Activated CD4-positive, alpha-beta memory T cell treated with anti-CD3 and anti-CD28 coated beads for 36 hours (primary cell): ENCODE results near the gene CCDC127. TPM values are rescaled to one million over a fixed set of nuclear protein-coding genes. Genes with fewer than 3 reads are reported as not detected.

Experiments
- CTCF ChIA-PET: fragments of 350-600 bp; sonication (Branson Sonifier 250); formaldehyde crosslinking; loops from one replicate; lab custom pipeline; 2021; ENCODE audit warnings: antibody characterized with exemption, inconsistent platforms; lab: Charles Lee
- POLR2A ChIA-PET: fragments of 350-600 bp; sonication (Branson Sonifier 250); formaldehyde crosslinking; loops from one replicate; lab custom pipeline; 2021; ENCODE audit warnings: antibody characterized with exemption; lab: Charles Lee
- DNase-seq: peaks from one replicate; pipeline ENCODE4 v3.0.0-alpha.2; 2020
- H3K27ac Mint-ChIP-seq: one replicate; pipeline ENCODE4 v1.8.0; 2021; ENCODE audit warnings: mixed read lengths
- H3K27me3 Mint-ChIP-seq: one replicate; pipeline ENCODE4 v1.8.0; 2021; ENCODE audit warnings: mixed read lengths
- H3K36me3 Mint-ChIP-seq: one replicate; pipeline ENCODE4 v1.8.0; 2021; ENCODE audit warnings: mixed read lengths
- H3K4me1 Mint-ChIP-seq: one replicate; pipeline ENCODE4 v1.8.0; 2021; ENCODE audit warnings: low read depth, mixed read lengths
- H3K4me3 Mint-ChIP-seq: one replicate; pipeline ENCODE4 v1.8.0; 2021; ENCODE audit warnings: mild to moderate bottlenecking, mixed read lengths
- H3K9me3 Mint-ChIP-seq: one replicate; pipeline ENCODE4 v1.8.0; 2021; ENCODE audit warnings: mixed read lengths
- intact Hi-C: fragments of 100-400 bp; cut with micrococcal nuclease; formaldehyde crosslinking; loops from one replicate; pipeline ENCODE4 v1.15.1; 2023
- total RNA-seq, 2 experiments: library from RNA; stranded (reverse); gene quantifications; one replicate each; pipeline ENCODE4 v1.2.3, GENCODE V29; 2021

The CCDC127 gene
- total RNA-seq, 2 experiments from 2014 or later = 4.3 to 5.0 TPM

- H3K27me3 Mint-ChIP-seq = peaks cover 3% of the 10 kb centered on the region
- intact Hi-C loops = no loop called here
- POLR2A ChIA-PET = no interaction called here
Observed at GRCh38 chr5:191036-191948, 26.7 kb downstream of the CCDC127 start, which contains the start of gene LRRC14B. LRRC14B (plus strand) TSS chr5:191495; CDS start chr5:191539, 44 bp downstream.

GRCh38 chr5:190366-191035 is 27.5 kb downstream of the CCDC127 start:
- Mint-ChIP-seq H3K27me3 (peaks cover 3% of the 10 kb centered on the region), H3K36me3 (no peaks in the 10 kb centered on the region), H3K4me3 (no peak overlapping the region), H3K27ac (no peak overlapping the region), H3K9me3 (no peaks in the 10 kb centered on the region), H3K4me1 (peaks cover 6% of the 10 kb centered on the region)
- CTCF ChIA-PET = interaction anchor here (1.4 kb wide), 1 partner anchor 256 kb away, joined by 6 read pairs; no protein-coding TSS in a partner anchor
- POLR2A ChIA-PET = no interaction called here
- DNase-seq = no peak
- intact Hi-C loops = no loop called here

More at GRCh38 chr5:191036-191948, 26.7 kb downstream of the CCDC127 start, which contains the start of gene LRRC14B:
- Mint-ChIP-seq H3K27ac (no peak within 1 kb of the TSS), H3K4me1 (peaks cover 6% of the 10 kb centered on the region), H3K36me3 (no peaks in the 10 kb centered on the region), H3K9me3 (no peaks in the 10 kb centered on the region), H3K4me3 (no peak within 1 kb of the TSS)
- DNase-seq = no peak
- CTCF ChIA-PET = interaction anchor here (1.4 kb wide), 1 partner anchor 255 kb away, joined by 6 read pairs; no protein-coding TSS in a partner anchor

- Mint-ChIP-seq H3K36me3 (no peaks in the 10 kb centered on the region), H3K9me3 (no peaks in the 10 kb centered on the region), H3K4me1 (peaks cover 6% of the 10 kb centered on the region), H3K4me3 (no peak overlapping the region), H3K27ac (no peak overlapping the region), H3K27me3 (peaks cover 3% of the 10 kb centered on the region)
- CTCF ChIA-PET = interaction anchor here (1.4 kb wide), 1 partner anchor 256 kb away, joined by 6 read pairs; no protein-coding TSS in a partner anchor
- intact Hi-C loops = loop anchor here (2.0 to 5.0 kb wide), 2 partner anchors 29 to 237 kb away; partner anchors contain the start of genes CCDC127 and SDHA
- DNase-seq = no peak
- POLR2A ChIA-PET = no interaction called here
Observed at GRCh38 chr5:189976-190365, 28.0 kb downstream of the CCDC127 start.

GRCh38 chr5:189486-189885 is 28.5 kb downstream of the CCDC127 start:
- DNase-seq = no peak
- Mint-ChIP-seq H3K36me3 (no peaks in the 10 kb centered on the region), H3K4me3 (no peak overlapping the region), H3K27me3 (peaks cover 3% of the 10 kb centered on the region), H3K4me1 (peaks cover 6% of the 10 kb centered on the region), H3K9me3 (no peaks in the 10 kb centered on the region), H3K27ac (no peak overlapping the region)
- CTCF ChIA-PET = no interaction called here
- intact Hi-C loops = loop anchor here (2.0 to 5.0 kb wide), 2 partner anchors 29 to 238 kb away; partner anchors contain the start of genes CCDC127 and SDHA
- POLR2A ChIA-PET = no interaction called here

GRCh38 chr5:188488-189481 is 29.2 kb downstream of the CCDC127 start:
- ChIA-PET CTCF (interaction anchor here (0.7 to 1.8 kb wide), 20 partner anchors 8 to 243 kb away, joined by 3 to 20 read pairs (median 4); partner anchors contain the start of genes AHRR, CCDC127 and SDHA), POLR2A (interaction anchor here (0.5 to 1.5 kb wide), 2 partner anchors 31 to 230 kb away, joined by 3 to 4 read pairs; no protein-coding TSS in a partner anchor)
- peak; percentile 93 for DNase-seq
- Mint-ChIP-seq H3K9me3 (no peaks in the 10 kb centered on the region), H3K4me3 (no peak overlapping the region), H3K27me3 (peaks cover 3% of the 10 kb centered on the region), H3K36me3 (no peaks in the 10 kb centered on the region), H3K27ac (peak overlapping the region; percentile 19), H3K4me1 (peaks cover 6% of the 10 kb centered on the region)
- intact Hi-C loops = loop anchor here (2.0 to 5.0 kb wide), 2 partner anchors 30 to 239 kb away; partner anchors contain the start of genes CCDC127 and SDHA

GRCh38 chr5:187617-188451 is 30.1 kb downstream of the CCDC127 start:
- ChIA-PET CTCF (interaction anchor here (0.7 to 1.8 kb wide), 20 partner anchors 7 to 244 kb away, joined by 3 to 20 read pairs (median 4); partner anchors contain the start of genes AHRR, CCDC127 and SDHA), POLR2A (interaction anchor here (1.5 kb wide), 1 partner anchor 31 kb away, joined by 4 read pairs; no protein-coding TSS in a partner anchor)
- H3K4me3 Mint-ChIP-seq = no peak overlapping the region
- intact Hi-C loops = loop anchor here (2.0 to 5.0 kb wide), 2 partner anchors 31 to 239 kb away; partner anchors contain the start of genes CCDC127 and SDHA
- peaks cover 6% of the 10 kb centered on the region for H3K4me1 Mint-ChIP-seq
- peaks cover 3% of the 10 kb centered on the region for H3K27me3 Mint-ChIP-seq
- H3K27ac Mint-ChIP-seq = no peak overlapping the region
- no peaks in the 10 kb centered on the region for H3K36me3 Mint-ChIP-seq
- DNase-seq = no peak
- no peaks in the 10 kb centered on the region for H3K9me3 Mint-ChIP-seq

GRCh38 chr5:187042-187431 is 30.9 kb downstream of the CCDC127 start:
- no peak overlapping the region for H3K4me3 Mint-ChIP-seq
- H3K27ac Mint-ChIP-seq = no peak overlapping the region
- DNase-seq = no peak
- CTCF ChIA-PET = interaction anchor here (1.1 kb wide), 1 partner anchor 244 kb away, joined by 3 read pairs; no protein-coding TSS in a partner anchor
- POLR2A ChIA-PET = no interaction called here
- peaks cover 3% of the 10 kb centered on the region for H3K27me3 Mint-ChIP-seq
- intact Hi-C loops = loop anchor here (5.0 kb wide), 1 partner anchor 240 kb away; no protein-coding TSS in a partner anchor
- H3K9me3 Mint-ChIP-seq = no peaks in the 10 kb centered on the region
- H3K4me1 Mint-ChIP-seq = peaks cover 6% of the 10 kb centered on the region
- no peaks in the 10 kb centered on the region for H3K36me3 Mint-ChIP-seq

GRCh38 chr5:186091-187041 is 31.6 kb downstream of the CCDC127 start:
- Mint-ChIP-seq H3K36me3 (no peaks in the 10 kb centered on the region), H3K9me3 (no peaks in the 10 kb centered on the region)
- CTCF ChIA-PET = interaction anchor here (1.1 kb wide), 1 partner anchor 244 kb away, joined by 3 read pairs; no protein-coding TSS in a partner anchor

More at GRCh38 chr5:186091-187041, 31.6 kb downstream of the CCDC127 start:
- H3K4me1 Mint-ChIP-seq = peaks cover 6% of the 10 kb centered on the region
- peaks cover 3% of the 10 kb centered on the region for H3K27me3 Mint-ChIP-seq
- intact Hi-C loops = loop anchor here (5.0 kb wide), 1 partner anchor 241 kb away; no protein-coding TSS in a partner anchor
- H3K27ac Mint-ChIP-seq = no peak overlapping the region
- DNase-seq = no peak
- no peak overlapping the region for H3K4me3 Mint-ChIP-seq
- POLR2A ChIA-PET = no interaction called here
